GM21367 (cell line): Measurements from ENCODE around the gene TRAPPC10.
A peak's percentile ranks its signal among the peaks of the same experiment; 100 is the strongest.
"Not testable (repeated sequence)": the region's sequence is repeated elsewhere in the genome, so short reads cannot be mapped to it uniquely, and the experiment has no call there.

Source experiments
- ATAC-seq: cut with Tn5 transposase; IDR thresholded peaks from one replicate; pipeline ENCODE4 v1.9.1; 2021; ENCODE audit not compliant: unreplicated experiment

Gene TRAPPC10

DNA sequence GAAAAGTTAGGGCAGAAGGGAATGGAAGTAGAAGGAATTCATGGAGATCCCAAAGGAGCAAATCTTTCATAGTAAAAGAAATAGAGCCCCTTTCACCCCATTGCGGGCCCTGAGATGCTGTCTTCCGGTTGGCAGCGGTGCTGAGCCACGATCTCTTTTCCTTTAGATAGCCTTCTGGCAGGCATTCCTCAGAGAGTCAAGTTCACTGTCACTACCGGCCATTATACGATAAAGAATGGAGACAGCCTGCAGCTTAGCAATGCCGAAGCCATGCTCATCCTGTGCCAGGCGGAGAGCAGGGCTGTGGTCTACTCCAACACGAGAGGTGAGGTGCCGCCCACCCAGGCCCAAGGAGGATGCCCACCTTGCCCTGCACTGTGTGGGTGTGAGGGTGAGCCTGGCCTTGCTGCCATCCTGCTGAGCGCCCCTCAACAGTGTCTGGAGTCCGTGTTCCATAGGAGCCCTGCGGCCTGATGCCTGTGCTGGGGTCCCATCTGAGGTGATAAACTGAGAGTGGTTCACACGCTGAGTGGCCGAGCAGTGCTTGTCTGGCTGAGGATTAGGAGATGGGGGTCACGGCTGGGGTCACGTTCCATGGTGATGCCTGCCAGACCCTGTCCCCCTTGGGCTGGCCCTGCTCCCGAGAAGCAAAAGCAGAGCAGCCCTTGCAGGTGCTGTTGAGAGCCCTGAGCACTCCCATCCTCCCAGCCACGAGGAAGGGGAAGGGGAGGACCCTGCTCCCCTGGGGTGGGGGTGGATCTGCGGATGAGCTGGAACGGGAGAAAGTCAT lies 74.7 kb downstream of the TRAPPC10 start:
- ATAC-seq, result no peak

DNA sequence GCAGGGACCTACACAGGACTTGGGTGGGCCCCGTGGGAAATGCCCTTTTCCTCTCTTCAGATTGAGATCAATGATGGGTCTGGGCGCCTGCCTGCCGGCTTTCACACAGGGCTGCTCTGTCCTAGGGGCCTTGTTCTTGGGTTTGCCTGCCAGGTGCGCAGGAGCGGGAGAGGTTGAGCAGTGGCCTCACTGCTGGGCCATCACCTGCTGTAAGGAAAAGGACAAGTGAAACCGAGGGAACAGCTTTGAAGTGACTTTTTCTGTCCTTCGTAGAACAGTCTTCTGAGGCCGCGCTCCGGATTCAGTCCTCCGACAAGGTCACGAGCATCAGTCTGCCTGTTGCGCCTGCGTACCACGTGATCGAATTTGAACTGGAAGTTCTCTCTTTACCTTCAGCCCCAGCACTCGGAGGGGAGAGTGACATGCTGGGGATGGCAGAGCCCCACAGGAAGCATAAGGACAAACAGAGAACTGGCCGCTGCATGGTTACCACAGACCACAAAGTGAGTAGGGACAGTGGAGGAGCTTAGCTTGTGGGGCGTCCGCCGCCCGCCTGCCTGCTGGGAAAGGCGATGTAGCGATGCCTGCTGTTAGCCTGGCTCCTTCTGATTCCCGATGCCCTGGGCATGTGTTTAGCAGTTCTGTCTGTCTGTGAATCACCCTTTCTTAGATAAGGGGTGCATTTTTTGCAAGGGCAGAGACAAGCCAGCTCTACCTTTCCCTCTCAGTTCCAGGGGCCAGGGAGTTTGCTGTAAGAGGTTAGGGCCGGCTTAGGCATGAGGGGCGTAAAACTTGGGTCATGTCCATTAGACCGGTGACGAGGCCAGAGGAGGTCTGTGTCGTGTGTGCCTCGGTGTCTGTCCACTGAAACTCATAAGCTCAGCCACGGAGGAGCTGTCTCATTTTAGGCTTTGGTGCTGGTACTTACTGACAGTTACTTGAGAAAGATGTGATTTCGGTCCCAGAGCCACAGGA lies 75.6 kb downstream of the TRAPPC10 start:
- ATAC-seq, result no peak

DNA sequence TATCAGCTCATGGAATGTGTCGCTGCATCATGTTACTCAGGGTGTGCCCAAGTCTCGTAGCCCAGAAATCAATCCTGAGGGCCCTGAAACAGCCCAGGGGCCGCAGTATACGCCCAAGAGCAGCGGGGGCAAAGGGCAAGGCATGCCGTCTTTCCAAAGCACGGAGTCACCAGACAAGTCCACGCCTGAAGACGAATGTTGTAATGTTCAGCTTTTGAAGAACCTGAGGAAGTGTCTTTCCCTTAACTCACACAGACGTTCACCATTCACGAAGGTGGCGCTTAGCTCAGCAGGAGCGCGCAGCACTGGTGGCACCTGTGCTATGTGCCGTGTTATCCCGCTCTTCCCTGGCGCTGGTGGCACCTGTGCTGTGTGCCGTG lies 76.3 kb downstream of the TRAPPC10 start:
- ATAC-seq, result no peak

DNA sequence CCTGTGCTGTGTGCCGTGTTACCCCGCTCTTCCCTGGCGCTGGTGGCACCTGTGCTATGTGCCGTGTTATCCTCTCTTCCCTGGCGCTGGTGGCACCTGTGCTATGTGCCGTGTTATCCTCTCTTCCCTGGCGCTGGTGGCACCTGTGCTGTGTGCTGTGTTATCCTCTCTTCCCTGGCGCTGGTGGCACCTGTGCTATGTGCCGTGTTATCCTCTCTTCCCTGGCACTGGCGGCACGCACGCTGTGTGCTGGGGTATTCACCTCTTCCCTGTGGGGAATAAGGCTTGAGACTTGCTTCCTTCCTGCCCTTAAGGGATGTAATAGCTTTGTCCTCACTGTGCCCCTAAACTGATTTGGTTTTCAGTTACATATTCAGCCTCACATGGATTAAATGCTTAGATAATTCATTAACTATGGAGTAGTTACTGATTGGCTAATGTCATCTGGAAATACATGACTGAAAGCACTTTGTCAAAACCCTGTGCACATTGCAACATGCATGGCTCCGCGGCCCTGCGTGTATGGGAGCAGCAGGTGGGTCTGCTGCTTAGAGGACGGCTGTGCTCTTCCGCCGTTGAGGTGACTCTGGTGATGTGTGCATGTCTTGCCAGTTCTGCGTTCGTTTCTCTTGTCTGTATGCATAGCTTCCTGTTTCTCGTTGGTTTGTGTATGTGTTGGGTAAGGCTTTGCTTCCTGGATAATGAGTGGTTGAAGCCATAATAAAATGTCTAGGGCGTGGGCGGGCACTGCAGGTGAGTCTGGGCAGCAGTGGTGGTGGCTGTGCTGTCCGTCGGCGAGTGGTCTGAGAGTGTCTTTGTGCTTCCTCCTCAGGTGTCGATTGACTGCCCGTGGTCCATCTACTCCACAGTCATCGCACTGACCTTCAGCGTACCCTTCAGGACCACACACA lies 77.1 kb downstream of the TRAPPC10 start:
- no peak for ATAC-seq

DNA sequence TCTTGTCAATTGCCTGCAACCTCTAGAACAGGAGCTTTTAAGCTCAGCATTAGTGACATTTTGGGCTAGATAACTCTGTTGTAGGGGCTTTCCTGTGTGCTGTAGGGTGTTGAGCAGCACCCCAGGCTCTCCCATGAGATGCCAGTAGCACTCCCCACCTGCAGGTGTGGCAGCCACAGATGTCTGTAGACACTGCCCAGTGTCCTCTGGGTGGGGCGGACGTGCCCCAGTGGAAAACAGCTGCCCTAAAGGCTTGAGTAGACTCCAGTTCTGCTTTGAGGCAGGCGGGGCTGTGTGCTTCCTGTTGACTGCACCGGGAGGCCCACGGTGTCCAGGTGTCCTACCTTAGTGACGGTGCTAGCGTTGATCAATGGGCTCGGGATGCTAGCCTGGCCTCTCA lies 78.2 kb downstream of the TRAPPC10 start:
- ATAC-seq, result no peak

DNA sequence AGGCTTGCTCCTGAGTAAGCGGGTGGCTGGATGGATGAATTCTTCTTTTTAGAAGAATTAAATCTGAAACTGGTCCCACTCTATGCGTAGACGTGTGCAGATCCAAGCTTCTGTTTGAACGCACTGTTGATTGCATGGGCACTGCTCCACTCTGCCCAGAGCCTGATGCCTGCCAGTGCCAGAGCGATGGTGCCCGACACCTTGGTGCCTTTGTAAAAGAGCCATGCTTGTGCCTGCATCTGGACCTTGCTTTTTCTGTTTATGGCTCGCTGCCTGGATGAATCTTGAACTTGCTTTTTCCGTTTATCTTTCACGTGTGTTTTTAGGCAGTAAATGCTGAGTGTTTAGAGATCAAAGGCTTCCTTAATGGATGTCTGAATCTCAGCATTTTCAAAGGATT lies 80.1 kb downstream of the TRAPPC10 start:
- no peak for ATAC-seq

DNA sequence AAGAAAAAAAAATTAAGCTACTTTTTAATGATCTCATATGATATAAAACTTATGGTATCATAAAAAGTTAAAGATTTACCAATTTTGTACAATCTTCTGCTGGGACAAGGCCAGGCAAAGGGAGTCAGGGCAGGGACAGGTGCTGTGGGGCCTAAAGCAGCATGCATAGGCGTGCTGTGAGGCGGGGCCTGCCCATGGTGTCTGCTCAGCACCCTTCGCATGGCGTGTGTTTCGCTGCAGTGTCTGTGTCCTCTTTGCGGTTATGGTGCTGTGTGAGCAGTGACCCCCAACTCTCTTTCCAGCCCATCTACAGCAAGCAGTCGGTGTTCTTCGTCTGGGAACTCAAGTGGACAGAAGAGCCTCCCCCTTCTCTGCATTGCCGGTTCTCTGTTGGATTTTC lies 81.7 kb downstream of the TRAPPC10 start:
- ATAC-seq, result no peak

DNA sequence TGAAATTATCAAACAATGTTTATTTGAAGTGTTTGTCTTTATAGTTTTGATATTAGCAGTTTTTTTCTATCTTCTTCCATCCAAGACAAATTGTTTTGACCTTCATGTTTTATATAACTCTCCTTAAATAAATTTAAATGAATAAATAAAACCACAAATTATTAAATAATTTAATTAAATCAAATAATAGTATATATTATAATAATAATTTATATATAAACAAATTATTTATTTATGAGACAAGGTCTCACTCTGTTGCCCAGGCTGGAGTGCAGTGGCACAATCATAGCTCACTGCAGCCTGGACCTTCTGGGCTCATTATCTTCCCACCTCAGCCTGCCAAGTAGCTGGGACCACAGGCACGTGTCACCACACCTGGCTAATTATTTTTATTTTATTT lies 82.7 kb downstream of the TRAPPC10 start:
- ATAC-seq, result no peak

DNA sequence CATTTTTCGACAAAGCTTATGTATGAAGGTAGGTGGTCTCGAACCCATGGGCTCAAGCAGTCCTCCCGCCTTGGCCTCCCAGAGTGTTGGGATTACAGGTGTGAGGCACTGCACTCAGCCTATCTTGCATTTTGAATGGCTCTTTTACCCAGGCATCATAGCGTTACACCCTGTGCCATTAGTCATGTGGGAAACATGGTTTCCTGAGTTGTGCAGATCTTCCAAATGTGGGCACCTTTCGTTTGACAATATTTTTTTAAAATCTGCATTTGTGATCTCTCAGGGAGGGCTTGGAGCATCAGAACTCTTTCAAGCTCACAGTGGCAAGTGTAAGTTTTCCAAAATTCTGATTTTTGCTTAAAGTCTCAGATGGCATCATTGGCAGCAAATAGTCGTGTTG lies 86.4 kb downstream of the TRAPPC10 start:
- not testable (repeated sequence) for ATAC-seq

DNA sequence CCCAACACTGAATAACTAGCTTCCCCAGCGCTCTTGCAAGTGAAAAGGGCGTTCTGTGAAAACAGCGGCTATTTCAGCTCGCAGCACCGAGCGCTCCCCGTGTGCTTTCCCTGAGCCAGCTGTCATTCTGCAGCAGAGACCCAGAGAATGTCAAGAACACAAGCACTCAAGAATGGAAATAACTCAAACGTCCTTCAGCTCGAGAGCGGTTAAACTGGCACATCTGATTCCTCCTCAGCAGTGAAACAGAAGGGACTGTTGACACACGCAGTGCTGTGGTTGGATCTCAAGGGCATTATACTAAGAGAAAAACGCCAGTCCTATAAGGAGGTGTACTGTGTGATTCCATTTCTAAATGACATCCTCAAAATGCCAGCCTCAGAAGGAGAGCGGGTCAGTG lies 86.9 kb downstream of the TRAPPC10 start:
- ATAC-seq, result not testable (repeated sequence)

DNA sequence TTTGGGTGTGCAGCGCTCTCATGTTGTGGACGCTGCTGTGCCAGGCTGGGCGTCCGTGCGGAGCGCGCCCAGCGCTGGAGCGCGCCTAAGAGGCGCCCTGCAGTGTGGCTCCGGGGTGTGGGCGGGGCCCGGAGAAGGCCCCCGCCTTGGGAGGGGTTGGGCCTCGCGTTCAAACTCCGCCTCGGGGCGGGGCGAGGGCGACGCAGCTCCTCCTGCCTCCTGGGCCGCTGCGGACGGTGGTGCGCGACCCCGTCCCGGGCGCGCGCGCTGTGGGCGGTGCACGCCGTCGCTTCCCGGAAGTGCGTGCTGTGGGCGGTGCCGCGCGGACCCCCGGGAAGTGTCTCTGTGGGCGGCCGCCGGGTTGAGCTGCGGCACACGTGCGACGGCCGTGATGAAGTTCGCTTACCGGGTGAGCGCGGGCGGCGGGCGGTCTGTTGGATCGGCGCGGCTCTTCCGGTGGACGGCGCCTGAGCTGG lies 95.0 kb downstream of the TRAPPC10 start, which contains the start of gene PWP2:
Gene PWP2, plus strand, starts transcription at position 374 of the 476 bp plus-strand sequence. Its CDS starts 18 bp downstream, at position 392.
- ATAC-seq, result peak; percentile 81

DNA sequence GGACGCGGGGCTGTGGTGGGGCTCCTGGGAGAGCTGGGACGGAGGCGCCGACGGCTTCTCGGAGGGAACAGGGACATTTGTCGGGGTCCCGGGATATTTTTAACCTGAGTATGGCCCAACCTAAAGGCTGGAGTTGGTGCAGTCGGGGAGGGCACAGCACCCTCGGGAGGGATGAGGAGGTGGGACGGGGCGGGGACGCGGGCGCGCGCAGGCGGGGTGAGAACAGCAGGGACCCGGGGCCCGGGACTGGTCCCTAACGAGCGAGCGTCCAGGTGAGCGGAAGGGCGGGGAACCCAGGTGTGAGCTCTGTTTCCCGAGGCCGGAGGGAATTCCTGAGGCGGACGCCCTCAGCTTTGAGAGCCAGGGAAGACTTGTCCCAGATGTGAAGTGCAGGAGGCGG lies 95.5 kb downstream of the TRAPPC10 start:
- not testable (repeated sequence) for ATAC-seq

DNA sequence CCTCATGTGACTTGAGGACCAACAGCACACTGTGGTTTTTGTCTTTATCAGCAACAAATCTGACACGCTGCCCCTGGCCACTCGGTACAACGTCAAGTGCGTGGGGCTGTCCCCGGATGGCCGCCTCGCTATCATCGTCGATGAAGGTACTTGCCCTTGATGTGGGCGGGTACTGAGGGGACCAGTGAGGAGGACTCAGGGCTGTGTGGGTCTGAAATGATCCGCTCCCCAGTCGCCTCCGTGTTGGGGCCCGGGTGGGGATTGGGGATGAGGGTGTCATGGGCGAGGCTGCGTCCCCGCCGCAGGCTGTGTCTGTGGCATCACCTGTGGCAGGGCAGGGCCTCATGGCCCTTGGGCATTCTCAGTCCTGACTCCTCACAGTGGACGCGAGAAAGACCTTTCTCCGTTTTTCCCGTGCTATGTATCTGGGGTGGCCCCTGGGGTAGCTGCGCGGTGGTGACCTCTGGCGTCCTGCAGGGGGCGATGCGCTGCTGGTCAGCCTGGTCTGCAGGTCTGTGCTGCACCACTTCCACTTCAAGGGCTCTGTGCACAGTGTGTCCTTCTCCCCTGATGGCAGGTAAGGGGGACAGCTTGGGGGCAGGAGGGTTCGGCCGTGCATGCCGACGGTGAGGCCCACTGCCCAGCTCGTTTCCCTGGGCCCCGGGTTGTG lies 101.7 kb downstream of the TRAPPC10 start:
- not testable (repeated sequence) for ATAC-seq

DNA sequence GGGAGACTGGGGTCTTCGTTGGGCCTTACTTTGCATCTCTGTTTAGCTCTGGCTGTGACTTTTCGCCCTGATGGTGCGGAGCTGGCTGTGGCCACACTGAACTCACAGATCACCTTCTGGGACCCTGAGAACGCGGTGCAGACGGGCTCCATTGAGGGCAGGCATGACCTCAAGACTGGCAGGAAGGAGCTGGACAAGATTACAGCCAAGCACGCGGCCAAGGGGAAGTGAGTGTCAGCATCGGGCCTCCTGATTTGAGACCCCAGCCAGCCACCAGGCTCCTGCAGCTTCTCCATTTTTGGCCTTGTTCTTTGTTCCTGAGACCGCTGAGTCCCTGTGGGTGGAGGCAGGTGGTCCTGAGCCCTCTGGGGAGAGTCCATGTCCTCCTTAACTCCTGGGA lies 110.0 kb downstream of the TRAPPC10 start:
- not testable (repeated sequence) for ATAC-seq

DNA sequence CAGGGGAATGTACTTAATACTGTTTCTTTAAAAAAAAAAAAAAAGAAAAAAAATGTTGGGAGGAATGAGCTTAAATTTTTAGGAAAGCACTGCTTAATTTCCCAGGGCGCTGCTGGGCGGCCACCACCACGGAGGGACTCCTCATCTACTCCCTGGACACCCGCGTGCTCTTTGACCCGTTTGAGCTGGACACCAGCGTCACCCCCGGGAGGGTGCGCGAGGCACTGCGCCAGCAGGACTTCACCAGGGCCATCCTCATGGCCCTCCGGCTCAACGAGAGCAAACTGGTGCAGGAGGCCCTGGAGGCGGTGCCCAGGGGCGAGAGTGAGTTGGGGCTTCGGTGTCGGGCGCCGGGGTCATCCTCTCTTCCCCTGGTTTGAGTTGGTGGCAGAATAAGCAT lies 115.7 kb downstream of the TRAPPC10 start:
- not testable (repeated sequence) for ATAC-seq

DNA sequence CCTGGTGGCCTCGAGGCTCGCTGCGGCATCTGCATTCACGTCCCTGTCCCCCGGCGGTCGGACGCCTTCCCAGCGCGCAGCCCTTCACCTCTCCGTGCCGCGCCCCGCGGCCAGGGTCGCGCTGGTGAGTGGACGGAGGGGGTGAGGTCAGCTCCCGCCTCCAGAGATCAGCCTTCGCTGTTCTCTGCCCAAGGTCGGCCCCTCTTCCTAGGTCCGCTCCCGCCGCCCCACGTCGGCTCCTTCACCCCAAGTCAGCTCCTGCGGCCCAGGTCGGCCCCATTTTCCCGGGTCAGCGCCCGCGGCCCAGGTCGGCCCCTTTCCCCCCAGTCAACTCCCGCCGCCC lies 121.6 kb downstream of the TRAPPC10 start:
- ATAC-seq, result not testable (repeated sequence)

DNA sequence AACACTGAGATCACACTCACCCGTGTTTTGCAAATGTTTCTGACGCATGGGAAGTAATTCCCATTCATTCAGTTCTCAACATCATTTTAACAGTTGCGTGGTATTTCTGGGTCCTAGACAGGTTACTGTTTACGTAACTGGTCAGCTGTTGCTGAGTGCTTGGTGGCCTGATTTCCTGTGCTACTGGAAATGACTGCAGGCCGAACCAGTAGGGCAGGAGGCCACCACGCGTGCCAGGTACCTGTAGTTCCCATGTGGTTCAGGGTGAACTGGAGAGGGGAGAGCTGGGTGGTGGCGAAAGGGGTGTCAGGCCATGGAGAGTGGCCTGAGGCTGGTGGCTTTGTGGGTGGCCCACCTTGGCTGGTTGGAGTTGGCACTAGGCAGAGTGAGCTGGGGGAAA lies 122.6 kb downstream of the TRAPPC10 start:
- not testable (repeated sequence) for ATAC-seq

DNA sequence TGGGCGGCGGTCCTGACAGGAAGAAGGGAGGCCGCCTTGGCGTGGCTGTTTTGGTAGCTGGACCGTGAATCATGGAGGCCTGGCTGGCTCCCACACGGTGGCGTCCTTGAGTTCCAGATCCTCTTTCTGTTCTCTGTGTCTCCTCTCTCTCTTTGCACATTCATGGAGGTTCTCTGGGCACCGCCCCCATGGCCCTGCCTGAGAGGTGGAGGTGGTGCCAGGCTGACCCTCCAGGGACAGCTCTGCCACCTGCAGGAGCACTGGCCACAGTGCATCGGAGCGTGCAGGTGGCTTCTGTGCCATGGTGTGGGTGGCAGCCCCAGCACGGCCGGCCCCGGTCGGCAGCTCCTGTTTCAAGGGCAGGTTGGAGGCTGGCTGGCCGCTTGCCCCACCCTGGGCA lies 125.9 kb downstream of the TRAPPC10 start:
- ATAC-seq, result not testable (repeated sequence)

DNA sequence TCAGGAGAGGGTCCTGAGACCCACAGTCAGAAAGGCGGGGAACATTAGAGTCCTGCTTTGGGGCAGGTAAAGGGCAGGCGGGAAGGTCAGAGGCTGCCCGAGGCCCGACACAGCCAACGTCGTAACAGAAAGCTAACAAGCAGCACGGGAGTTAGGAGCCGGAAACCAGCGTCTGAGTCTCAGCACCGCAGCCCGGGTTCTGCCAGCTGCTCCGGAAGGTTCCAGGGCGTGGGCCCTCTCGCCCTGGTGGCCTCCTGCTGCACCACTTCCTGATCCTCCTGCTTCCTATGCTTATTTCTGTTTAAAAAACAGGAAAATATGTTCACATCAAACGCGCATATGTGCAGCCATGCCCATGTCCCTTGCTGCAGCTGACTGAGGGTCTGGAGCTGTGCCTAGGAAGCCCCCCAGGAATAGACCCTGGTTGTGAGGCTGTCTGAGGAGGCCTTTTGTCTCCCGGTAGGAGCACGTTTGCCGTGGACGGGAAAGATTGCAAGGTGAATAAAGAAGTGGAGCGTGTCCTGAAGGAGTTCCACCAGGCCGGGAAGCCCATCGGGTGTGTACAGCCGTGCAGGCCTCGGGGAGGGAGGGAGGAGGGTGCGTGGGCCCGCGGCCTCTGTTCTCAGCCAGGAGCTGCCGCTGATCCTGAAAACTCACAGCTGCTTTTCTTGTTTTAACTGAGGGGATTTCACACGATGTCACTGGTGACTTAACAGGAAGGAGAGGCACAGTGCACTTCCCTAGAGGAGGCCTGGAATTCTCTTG lies 127.9 kb downstream of the TRAPPC10 start:
- ATAC-seq, result not testable (repeated sequence)
